H9 (cell line): ENCODE measurements around the gene DDX25. TPM values are rescaled to one million over a fixed set of nuclear protein-coding genes. Genes with fewer than 3 reads are reported as not detected.

Source experiments
- DNase-seq: peaks from one replicate; pipeline ENCODE4 v3.0.0-alpha.2; 2017
- H2AFZ ChIP-seq: one replicate; pipeline ENCODE4 v1.6.1; 2013; ENCODE audit warnings: mild to moderate bottlenecking, low read length, control low read depth, moderate library complexity
- H2AK5ac ChIP-seq: 2 replicates; pipeline ENCODE4 v1.6.1; 2013; ENCODE audit warnings: low read length, control low read depth, mixed read lengths; ENCODE audit not compliant: insufficient read length
- H2BK120ac ChIP-seq: one replicate; pipeline ENCODE4 v1.6.1; 2013; ENCODE audit warnings: low read depth, mild to moderate bottlenecking, low read length, control low read depth, inconsistent platforms; ENCODE audit not compliant: poor library complexity, severe bottlenecking
- H2BK12ac ChIP-seq: 2 replicates; pipeline ENCODE4 v1.6.1; 2013; ENCODE audit warnings: low read length, control low read depth, mixed read lengths, low read depth; ENCODE audit not compliant: insufficient read length
- H2BK15ac ChIP-seq: 2 replicates; pipeline ENCODE4 v1.6.1; 2013; ENCODE audit warnings: low read depth, low read length, control low read depth
- H2BK20ac ChIP-seq: one replicate; pipeline ENCODE4 v1.6.1; 2013; ENCODE audit warnings: low read depth, mild to moderate bottlenecking, low read length, control low read depth, inconsistent platforms; ENCODE audit not compliant: poor library complexity, severe bottlenecking
- H2BK5ac ChIP-seq: 2 replicates; pipeline ENCODE4 v1.6.1; 2013; ENCODE audit warnings: low read length, control low read depth, mixed read lengths; ENCODE audit not compliant: insufficient read length
- H3K14ac ChIP-seq: 2 replicates; pipeline ENCODE4 v1.6.1; 2013; ENCODE audit warnings: low read length, control low read depth; ENCODE audit not compliant: insufficient read depth
- H3K18ac ChIP-seq: 2 replicates; pipeline ENCODE4 v1.6.1; 2013; ENCODE audit warnings: low read depth, mild to moderate bottlenecking, mixed read lengths, low read length, control low read depth; ENCODE audit not compliant: insufficient read length
- H3K23ac ChIP-seq: 2 replicates; pipeline ENCODE4 v1.6.1; 2013; ENCODE audit warnings: low read length, control low read depth, mixed read lengths, low read depth; ENCODE audit not compliant: insufficient read length
- H3K23me2 ChIP-seq: 2 replicates; pipeline ENCODE4 v1.6.1; 2013; ENCODE audit warnings: low read depth, mild to moderate bottlenecking, mixed read lengths, low read length, control low read depth; ENCODE audit not compliant: insufficient read length, poor library complexity, severe bottlenecking
- H3K27ac ChIP-seq: 2 replicates; pipeline ENCODE4 v1.5.1; 2013; ENCODE audit warnings: low read length, control low read depth, mixed read lengths, low read depth; ENCODE audit not compliant: insufficient read length
- H3K27me3 ChIP-seq: 2 replicates; pipeline ENCODE4 v1.6.1; 2013; ENCODE audit warnings: low read length, control low read depth, inconsistent platforms; ENCODE audit not compliant: insufficient read depth
- H3K4ac ChIP-seq: 2 replicates; pipeline ENCODE4 v1.6.1; 2013; ENCODE audit warnings: low read depth, mild to moderate bottlenecking, control low read depth, inconsistent platforms, low read length, moderate library complexity
- H3K4me1 ChIP-seq: 2 replicates; pipeline ENCODE4 v1.6.1; 2013; ENCODE audit warnings: low read length, control low read depth, inconsistent platforms; ENCODE audit not compliant: insufficient read depth
- H3K4me2 ChIP-seq: 2 replicates; pipeline ENCODE4 v1.6.1; 2013; ENCODE audit warnings: low read length, control low read depth, mixed read lengths; ENCODE audit not compliant: insufficient read length, insufficient read depth
- H3K56ac ChIP-seq: 2 replicates; pipeline ENCODE4 v1.6.1; 2013; ENCODE audit warnings: low read depth, mild to moderate bottlenecking, mixed read lengths, low read length, control low read depth; ENCODE audit not compliant: insufficient read length
- H3K79me1 ChIP-seq: 2 replicates; pipeline ENCODE4 v1.6.1; 2013; ENCODE audit warnings: low read depth, mild to moderate bottlenecking, moderate library complexity, low read length, control low read depth, inconsistent platforms; ENCODE audit not compliant: insufficient read depth, poor library complexity, severe bottlenecking
- H3K79me2 ChIP-seq: 2 replicates; pipeline ENCODE4 v1.6.1; 2013; ENCODE audit warnings: low read length, control low read depth, inconsistent platforms; ENCODE audit not compliant: insufficient read depth
- H3K9ac ChIP-seq: 2 replicates; pipeline ENCODE4 v1.6.1; 2013; ENCODE audit warnings: low read length, control low read depth, mixed read lengths; ENCODE audit not compliant: insufficient read length; ENCODE audit errors: extremely low read depth
- H3K9me3 ChIP-seq: one replicate; pipeline ENCODE4 v1.6.1; 2013; ENCODE audit warnings: low read depth, low read length, inconsistent platforms; ENCODE audit not compliant: control insufficient read depth
- H3T11ph ChIP-seq: one replicate; pipeline ENCODE4 v1.6.1; 2013; ENCODE audit warnings: mild to moderate bottlenecking, low read length, control low read depth, inconsistent platforms
- H4K20me1 ChIP-seq: one replicate; pipeline ENCODE4 v1.6.1; 2013; ENCODE audit not compliant: control insufficient read depth, insufficient read length, insufficient read depth
- H4K5ac ChIP-seq: 2 replicates; pipeline ENCODE4 v1.6.1; 2013; ENCODE audit warnings: low read depth, mild to moderate bottlenecking, mixed read lengths, low read length, control low read depth; ENCODE audit not compliant: insufficient read length
- H4K8ac ChIP-seq: replicated peaks from 2 replicates; pipeline ENCODE4 v1.6.1; 2013; ENCODE audit warnings: low read length, control low read depth, mixed read lengths, low read depth; ENCODE audit not compliant: insufficient read length
- H4K91ac ChIP-seq: 2 replicates; pipeline ENCODE4 v1.6.1; 2013; ENCODE audit warnings: low read depth, mild to moderate bottlenecking, moderate library complexity, mixed read lengths, low read length, control low read depth; ENCODE audit not compliant: insufficient read length
- H3K27ac Mint-ChIP-seq, 3 experiments: 2 replicates in 2 of 3; 3 replicates in 1 of 3; pipeline ENCODE4 v1.8.0; 2020 to 2021; ENCODE audit warnings: mixed read lengths in 3 of 3, mild to moderate bottlenecking in 1 of 3, moderate library complexity in 1 of 3
- H3K27me3 Mint-ChIP-seq: 2 replicates; pipeline ENCODE4 v1.8.0; 2021; ENCODE audit warnings: low read depth, mild to moderate bottlenecking, moderate library complexity, mixed read lengths
- H3K36me3 Mint-ChIP-seq, 3 experiments: 2 replicates in 2 of 3; 3 replicates in 1 of 3; pipeline ENCODE4 v1.8.0; 2020 to 2021; ENCODE audit warnings: low read depth in 3 of 3, mixed read lengths in 3 of 3; ENCODE audit not compliant: insufficient read depth in 1 of 3
- H3K4me1 Mint-ChIP-seq, 2 experiments: 2 replicates each; pipeline ENCODE4 v1.8.0; 2020; ENCODE audit warnings: mixed read lengths in 2 of 2
- H3K4me3 Mint-ChIP-seq, 2 experiments: 2 replicates in 1 of 2; 3 replicates in 1 of 2; pipeline ENCODE4 v1.8.0; 2020 to 2021; ENCODE audit warnings: mild to moderate bottlenecking in 2 of 2, mixed read lengths in 2 of 2, moderate library complexity in 1 of 2
- H3K9me3 Mint-ChIP-seq, 2 experiments: 2 replicates in 1 of 2; 3 replicates in 1 of 2; pipeline ENCODE4 v1.8.0; 2020; ENCODE audit warnings: mild to moderate bottlenecking in 2 of 2, mixed read lengths in 2 of 2, moderate library complexity in 1 of 2
- WGBS: extraction: QIAGEN DNeasy Blood & Tissue Kit; methylation state at CpG from one replicate; pipeline ENCODE4 v1.1.7; 2013; ENCODE audit warnings: missing lambda C conversion rate, low lambda C conversion rate, mixed read lengths; ENCODE audit not compliant: insufficient read length; ENCODE audit errors: extremely low coverage; 5-methylcytosine and 5-hydroxymethylcytosine counted together
- total RNA-seq: library from RNA; stranded (reverse); gene quantifications from 2 replicates; pipeline ENCODE4 v1.2.1, GENCODE V29; 2021
- TF ChIP-seq, protein P1 (sequence below): fragments of 200-600 bp; sonication (generic); conservative IDR thresholded peaks from 3 replicates; pipeline ENCODE4 v1.8.0; 2021; ENCODE audit warnings: antibody characterized with exemption, mild to moderate bottlenecking

Gene DDX25
- total RNA-seq, 1 experiment from 2014 or later = 6.9 TPM

DNA sequence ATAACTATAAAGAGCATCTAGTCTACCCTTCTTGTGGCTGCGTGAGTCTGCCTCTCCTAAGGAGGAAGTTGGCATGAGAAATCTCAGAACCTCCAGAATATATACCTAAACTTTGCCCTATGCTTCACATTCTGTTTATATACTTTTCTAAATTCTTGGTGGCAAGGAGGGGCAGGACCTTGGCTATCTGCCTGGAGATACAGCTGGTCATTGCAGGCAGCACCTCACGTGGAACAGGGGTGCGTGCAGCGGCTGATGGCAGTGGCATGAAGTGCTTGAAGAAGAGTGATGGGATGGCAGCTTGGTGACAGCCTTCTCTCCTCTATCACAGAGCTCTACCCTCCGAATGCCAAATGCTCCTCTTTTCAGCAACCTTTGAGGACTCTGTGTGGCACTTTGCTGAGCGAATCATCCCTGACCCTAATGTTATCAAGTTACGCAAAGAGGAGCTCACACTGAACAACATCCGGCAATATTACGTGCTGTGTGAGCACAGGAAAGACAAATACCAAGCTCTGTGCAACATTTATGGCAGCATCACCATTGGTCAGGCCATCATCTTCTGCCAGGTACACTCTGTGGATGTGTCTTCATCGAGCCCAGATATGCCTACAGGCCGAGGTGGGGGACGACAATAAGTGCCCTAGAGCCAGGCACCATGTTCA, 12.5 kb downstream of the DDX25 start:
- WGBS = no CpG with 5 or more reads among the region's 12 CpGs
- Histone ChIP-seq H3K23ac (no peak overlapping the region), H3K9ac (no peak overlapping the region), H2BK5ac (no peak overlapping the region), H2BK20ac (no peak overlapping the region), H3K23me2 (no peaks in the 10 kb centered on the region), H3K18ac (no peak overlapping the region), H3K56ac (no peak overlapping the region), H2AK5ac (no peak overlapping the region), H4K91ac (no peak overlapping the region), H2BK15ac (no peak overlapping the region), H3K27me3 (no peaks in the 10 kb centered on the region), H3K14ac (no peak overlapping the region), H3K27ac (no peak overlapping the region), H3K79me2 (no peaks in the 10 kb centered on the region), H2BK12ac (no peak overlapping the region), H3K4ac (no peak overlapping the region), H4K8ac (no peak overlapping the region), H3K4me1 (no peaks in the 10 kb centered on the region), H3T11ph (no peak overlapping the region), H2AFZ (no peak overlapping the region), H3K4me2 (no peak overlapping the region), H3K79me1 (no peaks in the 10 kb centered on the region), H4K20me1 (no peaks in the 10 kb centered on the region), H3K9me3 (no peaks in the 10 kb centered on the region), H4K5ac (no peak overlapping the region), H2BK120ac (no peak overlapping the region)
- H3K27me3 Mint-ChIP-seq = no peaks in the 10 kb centered on the region; the same call in 1 of the 2 replicates
- peaks cover 0 to 6% of the 10 kb centered on the region in 2 experiments; a peak in 2 of 4 replicates for H3K4me1 Mint-ChIP-seq
- TF ChIP-seq, protein P1, sequence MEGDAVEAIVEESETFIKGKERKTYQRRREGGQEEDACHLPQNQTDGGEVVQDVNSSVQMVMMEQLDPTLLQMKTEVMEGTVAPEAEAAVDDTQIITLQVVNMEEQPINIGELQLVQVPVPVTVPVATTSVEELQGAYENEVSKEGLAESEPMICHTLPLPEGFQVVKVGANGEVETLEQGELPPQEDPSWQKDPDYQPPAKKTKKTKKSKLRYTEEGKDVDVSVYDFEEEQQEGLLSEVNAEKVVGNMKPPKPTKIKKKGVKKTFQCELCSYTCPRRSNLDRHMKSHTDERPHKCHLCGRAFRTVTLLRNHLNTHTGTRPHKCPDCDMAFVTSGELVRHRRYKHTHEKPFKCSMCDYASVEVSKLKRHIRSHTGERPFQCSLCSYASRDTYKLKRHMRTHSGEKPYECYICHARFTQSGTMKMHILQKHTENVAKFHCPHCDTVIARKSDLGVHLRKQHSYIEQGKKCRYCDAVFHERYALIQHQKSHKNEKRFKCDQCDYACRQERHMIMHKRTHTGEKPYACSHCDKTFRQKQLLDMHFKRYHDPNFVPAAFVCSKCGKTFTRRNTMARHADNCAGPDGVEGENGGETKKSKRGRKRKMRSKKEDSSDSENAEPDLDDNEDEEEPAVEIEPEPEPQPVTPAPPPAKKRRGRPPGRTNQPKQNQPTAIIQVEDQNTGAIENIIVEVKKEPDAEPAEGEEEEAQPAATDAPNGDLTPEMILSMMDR = no peak
- DNase-seq = no peak
- H3K27ac Mint-ChIP-seq = no peak overlapping the region
- H3K9me3 Mint-ChIP-seq = no peaks in the 10 kb centered on the region
- H3K36me3 Mint-ChIP-seq = peaks cover 0 to 3% (median 0%) of the 10 kb centered on the region in 3 experiments; a peak in 1 of 7 replicates
- no peak overlapping the region for H3K4me3 Mint-ChIP-seq
